ENCODE data around the gene EAPP.
A peak's percentile ranks its signal among the peaks of the same experiment; 100 is the strongest.

EAPP gene, protein sequence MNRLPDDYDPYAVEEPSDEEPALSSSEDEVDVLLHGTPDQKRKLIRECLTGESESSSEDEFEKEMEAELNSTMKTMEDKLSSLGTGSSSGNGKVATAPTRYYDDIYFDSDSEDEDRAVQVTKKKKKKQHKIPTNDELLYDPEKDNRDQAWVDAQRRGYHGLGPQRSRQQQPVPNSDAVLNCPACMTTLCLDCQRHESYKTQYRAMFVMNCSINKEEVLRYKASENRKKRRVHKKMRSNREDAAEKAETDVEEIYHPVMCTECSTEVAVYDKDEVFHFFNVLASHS

GRCh38 chr14:34539407-34540180 lies at the start of gene EAPP:
Gene EAPP, minus strand, starts transcription at chr14:34539701. Its CDS starts 73 bp downstream, at chr14:34539628.
- no peak for TF ChIP-seq CTCF (IDR thresholded peaks at IDR 0.05; ENCODE audit: low read depth, low read length)
- peak; percentile 98 to 99 for DNase-seq (ENCODE audit: low read depth in 2 of 2)
- peak within 1 kb of the TSS; percentile 87 to 100 for H3K4me3 ChIP-seq (replicated peaks in 1 of 2; ENCODE audit: low read depth in 2 of 2, low read length in 2 of 2)

DNA sequence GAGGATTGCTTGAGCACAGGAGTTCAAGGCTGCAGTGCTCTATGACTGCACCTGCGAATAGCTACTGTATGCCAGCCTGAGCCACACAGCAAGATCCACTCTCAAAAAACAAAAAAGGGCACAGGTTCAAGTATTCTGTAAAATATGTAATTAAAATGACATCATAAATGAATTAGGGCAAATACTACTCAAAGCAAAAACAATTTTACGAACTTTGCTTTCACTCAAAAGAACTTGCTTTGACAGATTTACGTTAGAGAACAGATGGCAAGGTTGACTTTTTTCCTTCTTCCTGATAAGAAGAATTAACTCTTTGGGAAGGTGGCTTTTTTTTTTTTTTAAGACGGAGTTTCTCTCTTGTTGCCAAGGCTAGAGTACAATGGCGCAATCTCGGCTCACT lies 44.0 kb upstream of the EAPP start:
- no peak for TF ChIP-seq CTCF (IDR thresholded peaks at IDR 0.05; ENCODE audit: low read depth, low read length)
- no peak overlapping the region for H3K4me3 ChIP-seq (replicated peaks in 1 of 2; ENCODE audit: low read depth in 2 of 2, low read length in 2 of 2)
- DNase-seq (ENCODE audit: low read depth in 2 of 2): no peak

DNA sequence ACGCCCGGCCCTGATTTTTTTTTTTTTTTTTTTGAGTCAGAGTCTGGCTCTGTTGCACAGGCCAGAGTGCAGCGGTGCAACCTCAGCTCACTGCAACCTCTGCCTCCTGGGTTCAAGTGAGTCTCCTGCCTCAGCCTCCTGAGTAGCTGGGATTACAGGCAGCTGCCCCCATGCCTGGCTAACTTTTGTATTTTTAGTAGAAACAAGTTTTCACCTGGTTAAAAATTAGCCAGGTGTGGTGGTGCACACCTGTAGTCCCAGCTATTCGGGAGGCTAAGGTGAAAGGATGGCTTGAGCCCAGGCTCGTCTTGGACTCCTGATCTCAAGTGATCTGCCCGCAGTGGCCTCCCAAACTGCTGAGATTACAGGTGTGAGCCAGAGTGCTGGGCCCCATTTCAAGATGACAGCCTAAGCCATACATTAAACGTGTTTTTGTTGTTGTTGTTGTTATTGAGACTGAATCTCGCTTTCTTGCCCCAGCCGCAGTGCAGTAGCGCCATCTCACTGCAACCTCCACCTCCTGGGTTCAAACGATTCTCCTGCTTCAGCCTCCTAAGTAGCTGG lies 42.7 kb upstream of the EAPP start:
- H3K4me3 ChIP-seq (replicated peaks in 1 of 2; ENCODE audit: low read depth in 2 of 2, low read length in 2 of 2): no peak overlapping the region
- TF ChIP-seq CTCF (IDR thresholded peaks at IDR 0.05; ENCODE audit: low read depth, low read length): no peak
- no peak for DNase-seq (ENCODE audit: low read depth in 2 of 2)

- no peak for TF ChIP-seq CTCF (IDR thresholded peaks at IDR 0.05; ENCODE audit: low read depth, low read length)
- no peak for DNase-seq (ENCODE audit: low read depth in 2 of 2)
- no peak overlapping the region for H3K4me3 ChIP-seq (replicated peaks in 1 of 2; ENCODE audit: low read depth in 2 of 2, low read length in 2 of 2)
These were observed 40.9 kb upstream of the EAPP start for GRCh38 chr14:34580381-34580780.

GRCh38 chr14:34571771-34572170 lies 32.3 kb upstream of the EAPP start:
- no peak overlapping the region for H3K4me3 ChIP-seq (replicated peaks in 1 of 2; ENCODE audit: low read depth in 2 of 2, low read length in 2 of 2)
- TF ChIP-seq CTCF (IDR thresholded peaks at IDR 0.05; ENCODE audit: low read depth, low read length): no peak
- no peak for DNase-seq (ENCODE audit: low read depth in 2 of 2)

DNA sequence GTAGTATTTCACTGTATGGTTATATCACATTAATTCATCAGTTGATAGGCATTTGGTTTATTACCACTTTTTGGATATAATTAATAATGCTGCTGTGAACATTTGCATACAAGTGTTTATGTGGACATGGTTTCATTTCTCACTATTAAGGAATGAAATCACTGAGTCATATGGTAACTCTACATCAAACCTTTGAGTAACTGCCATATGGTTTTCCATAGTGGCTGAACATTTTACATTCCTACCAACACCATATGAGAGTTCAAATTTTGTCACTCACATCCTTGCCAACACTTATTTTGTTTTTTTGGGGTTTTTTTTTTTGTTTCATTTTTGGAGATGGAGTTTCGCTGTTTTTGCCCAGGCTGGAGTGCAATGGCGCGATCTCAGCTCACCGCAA lies 30.2 kb upstream of the EAPP start:
- DNase-seq (ENCODE audit: low read depth in 2 of 2): no peak
- TF ChIP-seq CTCF (IDR thresholded peaks at IDR 0.05; ENCODE audit: low read depth, low read length): no peak
- H3K4me3 ChIP-seq (replicated peaks in 1 of 2; ENCODE audit: low read depth in 2 of 2, low read length in 2 of 2): no peak overlapping the region

All from cardiac fibroblast (primary cell).